Activated naive CD4-positive, alpha-beta T cell treated with anti-CD3 and anti-CD28 coated beads for 36 hours (primary cell): ENCODE data around the gene ACVRL1. TPM values are rescaled to one million over a fixed set of nuclear protein-coding genes. Genes with fewer than 3 reads are reported as not detected.

Experiments used
- CTCF ChIA-PET: fragments of 350-600 bp; sonication (Branson Sonifier 250); formaldehyde crosslinking; loops from one replicate; lab custom pipeline; 2021; ENCODE audit warnings: antibody characterized with exemption; lab: Charles Lee
- DNase-seq: peaks from one replicate; pipeline ENCODE4 v3.0.0-alpha.2; 2020
- H3K27ac Mint-ChIP-seq: one replicate; pipeline ENCODE4 v1.8.0; 2021; ENCODE audit warnings: mild to moderate bottlenecking, mixed read lengths
- H3K27me3 Mint-ChIP-seq: one replicate; pipeline ENCODE4 v1.8.0; 2021; ENCODE audit warnings: low read depth, mixed read lengths
- H3K36me3 Mint-ChIP-seq: one replicate; pipeline ENCODE4 v1.8.0; 2021; ENCODE audit warnings: low read depth, mixed read lengths
- H3K4me1 Mint-ChIP-seq: one replicate; pipeline ENCODE4 v1.8.0; 2021; ENCODE audit warnings: low read depth, mixed read lengths
- H3K4me3 Mint-ChIP-seq: one replicate; pipeline ENCODE4 v1.8.0; 2021; ENCODE audit warnings: mild to moderate bottlenecking, moderate library complexity, mixed read lengths
- H3K9me3 Mint-ChIP-seq: one replicate; pipeline ENCODE4 v1.8.0; 2021; ENCODE audit warnings: mixed read lengths
- intact Hi-C: fragments of 100-400 bp; cut with micrococcal nuclease; formaldehyde crosslinking; loops from one replicate; pipeline ENCODE4 v1.15.1; 2023
- total RNA-seq, 2 experiments: library from RNA; stranded (reverse); gene quantifications; one replicate each; pipeline ENCODE4 v1.2.3, GENCODE V29; 2021

ACVRL1 gene
- total RNA-seq, 2 experiments from 2014 or later = not detected

GRCh38 chr12:51867796-51868428 is 39.4 kb upstream of the ACVRL1 start:
- Mint-ChIP-seq H3K4me1 (peaks cover 24% of the 10 kb centered on the region), H3K27ac (no peak overlapping the region), H3K4me3 (no peak overlapping the region), H3K9me3 (no peaks in the 10 kb centered on the region), H3K36me3 (no peaks in the 10 kb centered on the region), H3K27me3 (peaks cover 54% of the 10 kb centered on the region)
- CTCF ChIA-PET = interaction anchor here (0.7 to 1.1 kb wide), 2 partner anchors 21 to 126 kb away, joined by 3 to 5 read pairs; no protein-coding TSS in a partner anchor
- no peak for DNase-seq
- intact Hi-C loops = loop anchor here (5.0 kb wide), 1 partner anchor 276 kb away; the partner anchor contains the start of gene SCN8A

GRCh38 chr12:51868821-51869495 is 38.3 kb upstream of the ACVRL1 start:
- intact Hi-C loops = loop anchor here (5.0 kb wide), 1 partner anchor 277 kb away; the partner anchor contains the start of gene SCN8A
- H3K27me3 Mint-ChIP-seq = peaks cover 48% of the 10 kb centered on the region
- H3K4me3 Mint-ChIP-seq = no peak overlapping the region
- H3K36me3 Mint-ChIP-seq = no peaks in the 10 kb centered on the region
- H3K4me1 Mint-ChIP-seq = peaks cover 19% of the 10 kb centered on the region
- no peak for DNase-seq
- H3K9me3 Mint-ChIP-seq = no peaks in the 10 kb centered on the region
- CTCF ChIA-PET = interaction anchor here (0.5 kb wide), 1 partner anchor 248 kb away, joined by 3 read pairs; no protein-coding TSS in a partner anchor
- H3K27ac Mint-ChIP-seq = no peak overlapping the region

- H3K27me3 Mint-ChIP-seq = peaks cover 46% of the 10 kb centered on the region
- CTCF ChIA-PET = interaction anchor here (1.2 kb wide), 1 partner anchor 10 kb away, joined by 3 read pairs; no protein-coding TSS in a partner anchor
- DNase-seq = no peak
- H3K36me3 Mint-ChIP-seq = no peaks in the 10 kb centered on the region
- H3K27ac Mint-ChIP-seq = no peak overlapping the region
- intact Hi-C loops = loop anchor here (5.0 kb wide), 1 partner anchor 277 kb away; the partner anchor contains the start of gene SCN8A
- H3K4me1 Mint-ChIP-seq = peaks cover 16% of the 10 kb centered on the region
- no peaks in the 10 kb centered on the region for H3K9me3 Mint-ChIP-seq
- no peak overlapping the region for H3K4me3 Mint-ChIP-seq
These were observed 37.8 kb upstream of the ACVRL1 start for GRCh38 chr12:51869496-51869865.

DNA sequence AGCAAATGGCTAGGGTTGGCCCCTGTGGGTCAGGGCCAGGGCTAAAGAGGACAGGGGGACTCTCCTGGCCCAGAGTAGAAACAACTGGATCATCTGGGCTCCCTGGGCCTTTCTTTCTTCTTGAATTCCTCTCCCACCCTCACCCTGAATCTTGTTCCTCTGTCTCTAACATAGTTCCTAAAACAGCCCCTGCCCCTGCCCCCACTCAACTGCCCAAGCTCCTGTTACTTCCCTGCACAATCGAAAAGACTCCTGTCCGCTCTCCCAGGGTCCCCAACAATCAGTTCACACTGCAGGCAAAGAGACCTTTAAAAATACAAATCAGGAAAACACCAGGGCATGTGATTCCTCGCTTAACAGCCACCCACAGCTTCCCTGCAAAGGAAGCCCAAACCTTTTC is 37.4 kb upstream of the ACVRL1 start:
- CTCF ChIA-PET = interaction anchor here (1.2 kb wide), 1 partner anchor 9 kb away, joined by 3 read pairs; no protein-coding TSS in a partner anchor
- peaks cover 14% of the 10 kb centered on the region for H3K4me1 Mint-ChIP-seq
- no peak overlapping the region for H3K4me3 Mint-ChIP-seq
- H3K9me3 Mint-ChIP-seq = no peaks in the 10 kb centered on the region
- H3K27ac Mint-ChIP-seq = no peak overlapping the region
- no peaks in the 10 kb centered on the region for H3K36me3 Mint-ChIP-seq
- H3K27me3 Mint-ChIP-seq = peaks cover 42% of the 10 kb centered on the region
- intact Hi-C loops = loop anchor here (5.0 to 10.0 kb wide), 2 partner anchors 195 to 278 kb away; partner anchors contain the start of gene SCN8A
- no peak for DNase-seq

DNA sequence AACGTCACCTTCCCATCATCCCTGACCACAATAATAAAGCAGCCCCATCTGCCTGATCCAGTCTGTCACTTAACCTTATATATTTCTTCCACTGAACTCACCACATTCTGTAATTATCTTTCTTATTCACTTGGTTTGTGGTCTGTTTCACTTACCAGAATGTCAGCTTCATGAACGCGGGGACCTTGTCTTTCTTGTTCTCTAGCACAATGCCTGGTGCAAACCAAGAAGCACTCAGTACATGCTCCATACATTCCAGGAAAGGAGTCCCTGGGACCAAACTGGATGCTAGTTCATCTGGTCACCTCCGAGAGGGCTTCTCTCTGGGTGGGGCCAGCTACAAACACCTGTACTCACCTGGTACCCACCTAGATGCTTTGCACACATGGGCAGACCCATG is 36.8 kb upstream of the ACVRL1 start:
- H3K9me3 Mint-ChIP-seq = no peaks in the 10 kb centered on the region
- H3K36me3 Mint-ChIP-seq = no peaks in the 10 kb centered on the region
- no peak overlapping the region for H3K27ac Mint-ChIP-seq
- no peak for DNase-seq
- intact Hi-C loops = loop anchor here (10.0 kb wide), 1 partner anchor 196 kb away; no protein-coding TSS in a partner anchor
- H3K4me3 Mint-ChIP-seq = no peak overlapping the region
- peaks cover 37% of the 10 kb centered on the region for H3K27me3 Mint-ChIP-seq
- CTCF ChIA-PET = interaction anchor here (1.2 kb wide), 1 partner anchor 9 kb away, joined by 3 read pairs; no protein-coding TSS in a partner anchor
- H3K4me1 Mint-ChIP-seq = peaks cover 14% of the 10 kb centered on the region

DNA sequence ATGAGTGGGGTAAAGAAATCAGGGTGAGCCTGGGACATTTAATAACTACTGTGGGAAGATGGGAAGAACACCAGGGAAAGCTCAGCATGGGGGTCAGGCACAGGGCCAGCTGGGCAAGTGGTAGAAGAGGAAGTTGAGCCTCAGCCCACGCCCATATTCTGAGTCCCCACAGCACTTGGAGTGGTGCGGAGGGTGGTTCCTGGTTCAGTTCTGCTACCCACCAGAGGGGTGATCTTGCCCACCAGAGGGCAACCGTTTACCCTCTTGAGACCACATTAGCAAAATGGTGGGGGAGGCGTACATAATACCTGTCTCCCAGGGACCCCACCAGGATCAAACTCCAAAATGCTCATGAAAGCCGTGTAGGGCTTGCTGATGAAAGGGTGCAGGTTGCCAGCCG is 36.2 kb upstream of the ACVRL1 start:
- Mint-ChIP-seq H3K36me3 (no peaks in the 10 kb centered on the region), H3K4me3 (no peak overlapping the region), H3K9me3 (no peaks in the 10 kb centered on the region), H3K27me3 (peaks cover 34% of the 10 kb centered on the region), H3K27ac (no peak overlapping the region), H3K4me1 (peaks cover 14% of the 10 kb centered on the region)
- DNase-seq = no peak
- intact Hi-C loops = loop anchor here (10.0 kb wide), 1 partner anchor 196 kb away; no protein-coding TSS in a partner anchor
- CTCF ChIA-PET = no interaction called here

DNA sequence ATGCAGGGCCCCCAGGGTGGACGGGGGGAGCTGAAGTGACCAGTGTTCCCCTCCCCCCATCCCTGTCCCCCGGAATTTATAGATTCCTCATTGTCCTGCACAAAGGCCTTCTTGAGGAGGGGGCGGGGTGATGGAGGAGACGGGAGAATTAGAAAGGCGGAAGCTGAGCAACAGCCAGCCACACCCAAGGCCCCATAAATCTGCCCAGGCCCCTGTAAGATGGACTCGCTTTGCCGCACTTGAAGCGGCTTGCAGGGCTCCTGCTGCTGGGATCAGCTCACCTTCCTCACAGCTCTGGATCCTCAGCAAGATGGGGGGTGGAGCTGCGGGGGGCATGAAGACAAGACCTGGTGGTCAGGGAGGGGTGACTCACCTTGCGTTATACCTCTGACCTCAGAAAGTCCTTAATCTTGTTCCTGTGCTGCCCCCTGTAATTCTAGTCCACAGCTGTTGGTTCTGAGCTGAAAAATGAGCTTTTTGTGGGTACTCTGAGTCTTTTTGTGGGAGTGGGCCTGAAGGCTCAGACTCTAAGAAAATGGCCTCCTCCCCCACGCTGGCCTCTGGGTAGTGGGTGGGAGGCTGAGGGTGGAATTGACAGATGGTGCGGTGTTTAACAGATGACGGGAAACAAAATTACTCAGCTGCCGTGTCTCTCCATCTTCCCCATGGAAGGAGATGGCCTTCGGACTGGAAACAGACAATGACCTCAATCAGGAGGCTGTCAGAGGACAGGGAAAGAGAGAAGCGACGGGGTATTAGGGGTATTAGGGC is 35.2 kb upstream of the ACVRL1 start:
- peaks cover 31% of the 10 kb centered on the region for H3K27me3 Mint-ChIP-seq
- no peak overlapping the region for H3K27ac Mint-ChIP-seq
- H3K9me3 Mint-ChIP-seq = no peaks in the 10 kb centered on the region
- no peak for DNase-seq
- no peaks in the 10 kb centered on the region for H3K36me3 Mint-ChIP-seq
- H3K4me1 Mint-ChIP-seq = peaks cover 14% of the 10 kb centered on the region
- H3K4me3 Mint-ChIP-seq = no peak overlapping the region
- CTCF ChIA-PET = interaction anchor here (2.8 kb wide), 1 partner anchor 48 kb away, joined by 10 read pairs; no protein-coding TSS in a partner anchor
- intact Hi-C loops = loop anchor here (10.0 kb wide), 1 partner anchor 197 kb away; no protein-coding TSS in a partner anchor

DNA sequence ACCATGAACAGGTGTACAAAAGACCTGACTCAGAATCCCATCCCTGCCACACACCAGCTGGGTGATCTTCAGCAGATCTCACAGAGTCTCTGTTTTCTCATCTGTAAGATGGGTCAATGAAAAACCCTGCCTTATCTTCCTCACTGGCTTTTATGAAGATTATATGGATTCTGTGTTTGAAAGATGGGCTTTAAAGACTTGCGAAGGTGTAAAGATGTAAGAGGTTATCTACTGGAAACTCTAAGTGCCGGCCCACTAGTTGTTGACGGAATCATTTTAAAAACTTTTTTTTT is 34.7 kb upstream of the ACVRL1 start:
- no peak for DNase-seq
- no peak overlapping the region for H3K4me3 Mint-ChIP-seq
- H3K4me1 Mint-ChIP-seq = peaks cover 14% of the 10 kb centered on the region
- peaks cover 26% of the 10 kb centered on the region for H3K27me3 Mint-ChIP-seq
- CTCF ChIA-PET = interaction anchor here (0.7 to 2.8 kb wide), 2 partner anchors 48 to 109 kb away, joined by 3 to 10 read pairs; no protein-coding TSS in a partner anchor
- H3K27ac Mint-ChIP-seq = no peak overlapping the region
- no peaks in the 10 kb centered on the region for H3K36me3 Mint-ChIP-seq
- H3K9me3 Mint-ChIP-seq = no peaks in the 10 kb centered on the region
- intact Hi-C loops = loop anchor here (10.0 kb wide), 1 partner anchor 198 kb away; no protein-coding TSS in a partner anchor

DNA sequence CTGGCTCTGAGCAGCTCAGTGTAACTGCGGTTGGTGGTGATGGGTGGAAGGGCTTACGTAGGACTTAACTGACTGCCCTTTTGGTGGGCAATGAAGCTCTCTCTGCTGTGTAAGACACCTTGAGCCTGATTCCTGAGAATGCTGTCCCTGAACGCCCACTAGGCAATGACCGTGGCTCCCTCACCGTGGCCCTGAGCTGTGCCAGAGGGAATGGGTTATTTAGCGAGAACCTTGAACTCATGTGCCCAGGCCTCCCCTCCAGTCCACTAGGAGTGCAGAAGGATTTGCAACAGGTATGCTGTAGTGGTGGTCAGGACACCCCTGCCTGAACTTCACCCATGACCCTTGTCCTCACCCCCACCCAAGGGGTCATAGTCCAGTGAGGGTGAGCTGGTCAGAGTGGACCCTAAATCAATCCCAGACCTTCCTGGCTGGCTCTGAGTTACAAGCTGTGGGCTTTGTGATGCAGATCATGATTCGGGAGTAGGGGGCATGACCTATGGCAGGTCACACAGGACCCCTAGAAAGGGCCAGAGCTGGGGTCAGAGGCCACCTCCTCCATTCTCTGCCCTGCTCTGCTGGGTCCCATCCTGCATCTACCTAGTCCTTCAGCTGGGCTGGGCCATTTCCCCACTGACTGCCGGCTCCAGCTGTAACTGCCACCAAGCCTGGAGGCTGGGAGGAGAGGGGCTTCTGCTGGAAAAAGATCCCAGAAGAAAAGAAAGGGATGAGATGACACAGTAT is 33.9 kb upstream of the ACVRL1 start:
- intact Hi-C loops = loop anchor here (10.0 kb wide), 1 partner anchor 199 kb away; no protein-coding TSS in a partner anchor
- no peak overlapping the region for H3K4me3 Mint-ChIP-seq
- CTCF ChIA-PET = interaction anchor here (0.7 to 2.8 kb wide), 4 partner anchors 12 to 108 kb away, joined by 3 to 10 read pairs (median 4); no protein-coding TSS in a partner anchor

DNA sequence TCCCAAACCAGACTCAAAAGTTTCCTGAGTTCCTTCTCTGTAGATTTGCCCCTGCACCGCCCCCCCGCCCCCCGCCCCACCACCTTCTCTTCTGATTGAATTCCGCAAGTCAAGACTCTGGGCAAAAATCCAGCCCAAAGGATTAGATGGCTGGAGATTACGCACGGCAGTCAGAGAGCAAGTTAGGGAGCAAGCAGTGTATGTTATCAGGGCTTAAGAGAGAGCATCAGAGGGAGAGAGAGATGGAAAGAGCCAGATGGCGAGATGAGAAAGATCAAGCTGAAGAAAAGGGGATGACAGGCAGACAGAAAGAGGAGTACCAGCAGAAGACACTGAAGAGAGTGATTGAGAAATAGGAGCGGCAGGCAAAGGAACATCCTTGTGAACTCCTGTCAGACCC is 33.3 kb upstream of the ACVRL1 start:
- Mint-ChIP-seq H3K4me1 (peaks cover 9% of the 10 kb centered on the region), H3K4me3 (no peak overlapping the region), H3K9me3 (no peaks in the 10 kb centered on the region), H3K27ac (no peak overlapping the region), H3K27me3 (peaks cover 15% of the 10 kb centered on the region), H3K36me3 (no peaks in the 10 kb centered on the region)
- intact Hi-C loops = loop anchor here (2.0 to 10.0 kb wide), 4 partner anchors 45 to 341 kb away; no protein-coding TSS in a partner anchor
- DNase-seq = no peak
- CTCF ChIA-PET = interaction anchor here (0.9 to 2.8 kb wide), 3 partner anchors 12 to 50 kb away, joined by 4 to 10 read pairs (median 4); no protein-coding TSS in a partner anchor

More for the DNA sequence above, 33.9 kb upstream of the ACVRL1 start:
- Mint-ChIP-seq H3K36me3 (no peaks in the 10 kb centered on the region), H3K27ac (no peak overlapping the region), H3K9me3 (no peaks in the 10 kb centered on the region), H3K27me3 (peaks cover 21% of the 10 kb centered on the region), H3K4me1 (peaks cover 14% of the 10 kb centered on the region)
- no peak for DNase-seq

DNA sequence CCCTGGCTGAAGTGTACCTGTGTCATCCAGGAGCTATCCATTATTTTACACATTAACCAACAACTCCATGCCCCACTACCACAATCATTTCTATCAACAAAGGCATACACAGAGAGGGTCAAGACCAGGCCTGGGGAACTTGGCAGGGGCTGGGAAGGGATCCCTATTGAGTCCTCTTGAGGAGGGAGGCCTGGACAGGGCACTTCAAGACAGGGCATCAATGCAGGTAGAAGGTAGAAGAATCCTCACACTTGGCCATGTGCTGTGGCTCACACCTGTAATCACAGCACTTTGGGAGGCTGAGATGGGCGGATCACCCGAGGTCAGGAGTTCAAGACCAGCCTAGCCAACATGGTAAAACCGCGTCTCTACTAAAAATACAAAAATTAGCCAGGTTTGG is 32.8 kb upstream of the ACVRL1 start:
- CTCF ChIA-PET = interaction anchor here (0.6 to 2.8 kb wide), 18 partner anchors 10 to 453 kb away, joined by 3 to 10 read pairs (median 5); partner anchors contain the start of gene SLC4A8
- no peak for DNase-seq
- Mint-ChIP-seq H3K36me3 (no peaks in the 10 kb centered on the region), H3K4me1 (peaks cover 8% of the 10 kb centered on the region), H3K27ac (no peak overlapping the region), H3K4me3 (no peak overlapping the region), H3K27me3 (peaks cover 14% of the 10 kb centered on the region), H3K9me3 (no peaks in the 10 kb centered on the region)
- intact Hi-C loops = loop anchor here (2.0 to 10.0 kb wide), 4 partner anchors 46 to 342 kb away; no protein-coding TSS in a partner anchor
